ENCODE results near the gene NUAK1. TPM values are rescaled to one million over a fixed set of nuclear protein-coding genes. Genes with fewer than 3 reads are reported as not detected.

The NUAK1 gene
- total RNA-seq, 6 donors from 2014 or later, result 7.1 to 28.7 (median 10.9) TPM

DNA sequence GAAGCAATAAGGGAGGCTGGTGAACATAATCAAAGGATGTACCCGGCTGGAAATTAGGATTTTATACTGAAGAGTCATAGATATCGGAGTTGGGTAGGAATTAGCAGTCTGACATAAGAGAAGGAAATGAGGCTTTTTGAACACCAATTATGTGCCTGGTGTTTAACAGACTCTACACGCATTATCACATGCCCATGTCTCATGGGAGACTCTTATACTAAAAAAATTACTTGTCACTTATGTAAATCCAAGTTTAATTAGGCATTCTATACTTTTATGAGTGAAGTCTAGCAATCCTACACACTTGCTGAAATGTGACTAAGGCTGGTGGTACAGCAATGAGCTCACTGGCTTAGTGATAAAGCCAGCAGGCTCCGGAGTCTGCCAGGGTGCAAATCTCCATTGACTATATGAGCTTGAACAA lies 93.5 kb downstream of the NUAK1 start:
- Histone ChIP-seq H3K4me1 (no peaks in the 10 kb centered on the region), H3K27me3 (no peaks in the 10 kb centered on the region), H3K27ac (no peak overlapping the region), H3K36me3 (no peaks in the 10 kb centered on the region), H3K9me3 (no peaks in the 10 kb centered on the region), H3K4me3 (no peak overlapping the region)
- TF ChIP-seq POLR2A (IDR thresholded peaks at IDR 0.05) (no peak), POLR2AphosphoS5 (IDR thresholded peaks at IDR 0.05) (no peak), EP300 (IDR thresholded peaks at IDR 0.05) (no peak)
- TF ChIP-seq, protein P1, sequence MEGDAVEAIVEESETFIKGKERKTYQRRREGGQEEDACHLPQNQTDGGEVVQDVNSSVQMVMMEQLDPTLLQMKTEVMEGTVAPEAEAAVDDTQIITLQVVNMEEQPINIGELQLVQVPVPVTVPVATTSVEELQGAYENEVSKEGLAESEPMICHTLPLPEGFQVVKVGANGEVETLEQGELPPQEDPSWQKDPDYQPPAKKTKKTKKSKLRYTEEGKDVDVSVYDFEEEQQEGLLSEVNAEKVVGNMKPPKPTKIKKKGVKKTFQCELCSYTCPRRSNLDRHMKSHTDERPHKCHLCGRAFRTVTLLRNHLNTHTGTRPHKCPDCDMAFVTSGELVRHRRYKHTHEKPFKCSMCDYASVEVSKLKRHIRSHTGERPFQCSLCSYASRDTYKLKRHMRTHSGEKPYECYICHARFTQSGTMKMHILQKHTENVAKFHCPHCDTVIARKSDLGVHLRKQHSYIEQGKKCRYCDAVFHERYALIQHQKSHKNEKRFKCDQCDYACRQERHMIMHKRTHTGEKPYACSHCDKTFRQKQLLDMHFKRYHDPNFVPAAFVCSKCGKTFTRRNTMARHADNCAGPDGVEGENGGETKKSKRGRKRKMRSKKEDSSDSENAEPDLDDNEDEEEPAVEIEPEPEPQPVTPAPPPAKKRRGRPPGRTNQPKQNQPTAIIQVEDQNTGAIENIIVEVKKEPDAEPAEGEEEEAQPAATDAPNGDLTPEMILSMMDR (IDR thresholded peaks at IDR 0.05), result no peak
- 93 to 95% methylated on average over 4 of the region's 4 CpGs for WGBS, 2 donors
- no peak for DNase-seq
- no peak for ATAC-seq (ENCODE audit: low FRiP score in 2 of 2)

DNA sequence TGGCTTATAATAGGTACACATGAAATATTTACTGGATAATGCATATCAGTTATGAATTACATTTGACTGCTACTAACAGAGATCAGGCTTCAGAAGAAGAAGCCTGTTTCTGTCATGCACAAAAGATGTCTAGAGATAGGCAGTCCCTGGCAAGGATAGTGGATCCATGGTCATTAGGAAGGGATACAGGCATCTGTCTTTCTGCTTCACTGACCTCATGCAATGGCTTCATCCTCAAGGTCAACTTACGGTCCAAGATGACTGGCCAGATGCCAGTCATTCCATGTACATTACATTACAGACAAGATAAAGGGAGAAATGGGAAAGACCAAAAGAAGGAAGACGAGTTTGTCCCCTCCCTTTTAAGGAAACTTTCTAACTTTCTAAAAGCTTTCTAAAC lies 94.0 kb downstream of the NUAK1 start:
- TF ChIP-seq, protein P1 (IDR thresholded peaks at IDR 0.05), result no peak
- no peak for TF ChIP-seq POLR2AphosphoS5 (IDR thresholded peaks at IDR 0.05)
- TF ChIP-seq POLR2A (IDR thresholded peaks at IDR 0.05), result no peak
- TF ChIP-seq EP300 (IDR thresholded peaks at IDR 0.05), result no peak
- Histone ChIP-seq H3K4me3 (no peak overlapping the region), H3K4me1 (no peaks in the 10 kb centered on the region), H3K36me3 (no peaks in the 10 kb centered on the region), H3K27me3 (no peaks in the 10 kb centered on the region), H3K27ac (no peak overlapping the region), H3K9me3 (no peaks in the 10 kb centered on the region)
- ATAC-seq (ENCODE audit: low FRiP score in 2 of 2), result no peak
- 69 to 70% methylated on average over 2 of the region's 2 CpGs for WGBS, 2 donors
- no peak for DNase-seq

DNA sequence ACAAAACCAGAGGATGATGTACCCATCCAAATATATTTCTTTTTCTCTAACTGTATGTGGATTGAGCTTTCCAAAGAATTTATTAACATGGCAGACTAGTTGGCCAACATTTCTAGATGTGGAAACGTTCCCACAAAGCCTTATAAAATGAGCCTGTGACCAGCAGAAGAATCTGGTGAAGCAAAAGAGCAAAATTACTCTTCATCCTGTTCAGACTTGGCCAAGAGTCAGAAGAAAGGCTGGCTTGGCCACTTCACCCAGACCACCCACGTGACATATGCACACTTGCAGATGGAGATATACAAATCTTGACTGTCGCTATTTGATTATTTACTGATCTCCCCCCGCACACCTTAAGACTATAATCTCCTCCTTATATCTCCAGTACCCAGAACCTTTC lies 96.7 kb downstream of the NUAK1 start:
- no peaks in the 10 kb centered on the region for H3K9me3 ChIP-seq
- H3K27me3 ChIP-seq, result no peaks in the 10 kb centered on the region
- TF ChIP-seq, protein P1 (IDR thresholded peaks at IDR 0.05), result no peak
- TF ChIP-seq POLR2AphosphoS5 (IDR thresholded peaks at IDR 0.05) (no peak), EP300 (IDR thresholded peaks at IDR 0.05) (no peak), POLR2A (IDR thresholded peaks at IDR 0.05) (no peak)
- WGBS, 2 donors, result 60 to 68% methylated on average over 4 of the region's 4 CpGs
- H3K4me1 ChIP-seq, result no peaks in the 10 kb centered on the region
- ATAC-seq (ENCODE audit: low FRiP score in 2 of 2) (no peak), DNase-seq (no peak)
- no peak overlapping the region for H3K4me3 ChIP-seq
- no peak overlapping the region for H3K27ac ChIP-seq
- no peaks in the 10 kb centered on the region for H3K36me3 ChIP-seq

DNA sequence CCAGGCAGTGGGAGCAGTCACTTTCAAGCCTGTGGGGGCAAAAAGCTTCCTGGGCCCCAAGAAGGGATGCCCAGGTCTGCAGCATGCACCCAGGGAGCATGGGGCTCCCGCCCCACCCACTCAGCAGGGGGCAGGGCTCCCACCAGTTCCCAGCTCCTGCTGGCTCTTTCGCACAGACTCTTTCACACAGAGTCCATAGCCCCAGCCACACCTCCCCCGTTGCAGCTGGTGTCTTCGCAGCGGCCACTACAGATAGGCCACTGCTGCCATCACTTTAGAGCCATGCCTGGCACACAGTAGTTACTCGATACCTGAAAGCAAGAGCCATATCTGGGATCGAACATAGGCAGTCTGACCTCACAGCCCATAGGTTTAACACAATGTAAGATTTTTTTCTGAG lies 98.2 kb downstream of the NUAK1 start:
- no peaks in the 10 kb centered on the region for H3K27me3 ChIP-seq
- TF ChIP-seq EP300 (IDR thresholded peaks at IDR 0.05) (no peak), POLR2AphosphoS5 (IDR thresholded peaks at IDR 0.05) (no peak), POLR2A (IDR thresholded peaks at IDR 0.05) (no peak)
- TF ChIP-seq, protein P1 (IDR thresholded peaks at IDR 0.05), result no peak
- H3K36me3 ChIP-seq, result no peaks in the 10 kb centered on the region
- H3K9me3 ChIP-seq, result no peaks in the 10 kb centered on the region
- 94 to 96% methylated on average over 7 of the region's 7 CpGs for WGBS, 2 donors
- H3K4me1 ChIP-seq, result no peaks in the 10 kb centered on the region
- no peak overlapping the region for H3K27ac ChIP-seq
- H3K4me3 ChIP-seq, result no peak overlapping the region
- ATAC-seq (ENCODE audit: low FRiP score in 2 of 2) (peak in 1 of 2 donors; percentile 38), DNase-seq (peak in 1 of 2 donors; percentile 37)

DNA sequence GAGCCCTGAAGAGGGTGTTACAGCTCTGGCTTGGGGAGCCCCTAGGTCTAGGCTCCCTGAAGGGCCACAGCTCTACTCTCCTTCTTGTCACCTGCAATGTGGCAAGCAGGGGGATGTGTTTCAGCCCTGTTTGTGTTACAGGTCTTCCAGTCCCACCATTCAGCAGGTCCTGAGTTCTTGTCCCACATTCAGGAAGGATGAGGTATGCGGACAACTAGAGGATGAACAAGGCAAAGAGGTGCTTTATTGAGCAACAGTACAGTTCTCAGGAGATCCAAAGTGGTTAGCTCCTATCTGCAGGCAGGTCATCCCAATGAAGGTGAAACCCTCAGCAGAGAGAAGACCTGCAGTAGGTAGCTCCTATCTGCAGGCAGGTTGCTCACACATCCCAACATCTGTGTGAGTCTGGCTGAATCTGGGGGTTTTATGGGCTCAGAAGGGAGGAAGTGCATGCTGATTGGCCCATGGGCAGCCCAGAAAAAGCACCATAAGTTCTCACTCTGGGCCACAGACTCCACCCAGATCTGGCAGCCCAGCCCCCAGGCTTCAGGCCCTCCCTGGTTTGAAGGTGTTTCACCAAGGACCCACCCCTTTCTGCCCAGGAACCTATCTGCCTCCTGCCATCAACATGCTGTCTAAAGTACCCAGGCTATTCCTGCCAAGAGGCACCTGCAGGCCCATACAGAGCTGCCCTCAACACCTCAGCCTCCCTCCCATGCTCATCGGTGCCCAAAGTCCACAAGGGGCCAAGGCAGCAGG lies 98.9 kb downstream of the NUAK1 start:
- Histone ChIP-seq H3K4me3 (no peak overlapping the region), H3K9me3 (no peaks in the 10 kb centered on the region), H3K36me3 (no peaks in the 10 kb centered on the region), H3K4me1 (no peaks in the 10 kb centered on the region), H3K27me3 (no peaks in the 10 kb centered on the region), H3K27ac (no peak overlapping the region)
- ATAC-seq (ENCODE audit: low FRiP score in 2 of 2), result peak in 1 of 2 donors; percentile 52
- WGBS, 2 donors, result 86 to 88% methylated on average over 2 of the region's 2 CpGs
- DNase-seq, result no peak
- no peak for TF ChIP-seq EP300 (IDR thresholded peaks at IDR 0.05)
- TF ChIP-seq POLR2A (IDR thresholded peaks at IDR 0.05), result no peak
- no peak for TF ChIP-seq POLR2AphosphoS5 (IDR thresholded peaks at IDR 0.05)
- TF ChIP-seq, protein P1 (IDR thresholded peaks at IDR 0.05), result no peak
